AG04450 (cell line): ENCODE measurements around the gene SLCO2A1. TPM values are rescaled to one million over a fixed set of nuclear protein-coding genes. Genes with fewer than 3 reads are reported as not detected.

Experiments
- CTCF ChIA-PET: fragments of 300-600, 350-600 bp; formaldehyde crosslinking; extraction: SDS; loops from one replicate; lab custom pipeline; 2022; ENCODE audit warnings: antibody characterized with exemption, inconsistent platforms; lab: Charles Lee
- POLR2A ChIA-PET: fragments of 350-600 bp; formaldehyde crosslinking; extraction: SDS; loops from one replicate; lab custom pipeline; 2021; ENCODE audit warnings: antibody characterized with exemption, inconsistent platforms; lab: Yijun Ruan, JAX
- DNase-seq: peaks from one replicate; pipeline ENCODE4 v3.0.0-alpha.2; 2011; ENCODE audit warnings: low read depth, low spot score
- H3K27ac ChIP-seq: one replicate; pipeline ENCODE4 v1.5.1; 2012; ENCODE audit warnings: low read depth, low read length, control low read depth
- H3K27me3 ChIP-seq: one replicate; pipeline ENCODE4 v1.6.0; 2012; ENCODE audit warnings: low read length; ENCODE audit not compliant: control insufficient read depth, insufficient read depth
- H3K4me3 ChIP-seq: 2 replicates; pipeline ENCODE4 v1.5.1; 2011; ENCODE audit warnings: mild to moderate bottlenecking, low read depth, low read length, control low read depth
- H3K9me3 ChIP-seq: 2 replicates; pipeline ENCODE4 v1.5.1; 2012; ENCODE audit warnings: low read length; ENCODE audit not compliant: control insufficient read depth, insufficient read depth
- polyA plus RNA-seq: library from polyadenylated mRNA; depleted of rRNA; stranded (reverse); fragments of >200 nt; gene quantifications from 2 replicates; pipeline ENCODE4 v1.2.3, GENCODE V29; 2011
- TF ChIP-seq, protein P1 (sequence below): IDR thresholded peaks from 2 replicates; pipeline ENCODE4 v1.5.1; 2011; ENCODE audit warnings: low read depth, low read length, control low read depth, inconsistent platforms

The SLCO2A1 gene
- polyA plus RNA-seq, 1 experiment = 1.6 TPM

DNA sequence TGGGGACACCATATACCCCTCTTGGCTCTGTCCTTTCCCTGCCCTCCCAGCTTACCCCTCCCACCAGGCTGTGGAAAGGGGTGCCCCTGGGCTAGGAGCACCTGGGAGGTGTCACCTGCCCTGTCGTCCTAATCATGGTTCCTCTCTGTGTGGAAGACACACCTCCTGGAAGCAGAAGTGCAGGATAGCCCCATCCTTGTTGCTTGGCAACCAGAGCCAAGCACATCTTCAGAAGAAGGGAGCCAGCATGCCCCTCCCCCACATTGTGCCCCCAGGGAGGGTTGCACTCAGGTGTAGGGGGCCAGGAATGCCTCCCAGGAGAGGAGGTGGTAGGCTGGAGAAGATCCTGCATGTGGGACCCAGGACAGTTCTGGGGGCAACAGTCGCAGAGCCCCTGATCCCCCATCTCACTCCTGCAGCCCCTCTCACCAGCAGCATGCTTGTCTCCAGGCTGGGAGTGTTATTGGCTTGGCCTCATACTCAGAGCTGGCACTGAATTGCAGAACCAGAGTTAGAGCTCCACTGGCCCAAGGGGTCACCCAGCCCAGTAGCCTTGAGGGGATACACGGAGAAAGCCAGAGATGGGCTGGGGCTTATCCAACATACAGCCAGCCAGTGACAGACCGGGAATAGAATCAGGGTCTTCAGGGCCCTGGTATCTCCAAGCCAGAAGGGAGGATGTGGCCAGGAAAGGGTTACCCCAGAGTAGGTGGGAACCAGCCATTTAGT lies 142.5 kb downstream of the SLCO2A1 start:
- TF ChIP-seq, protein P1, sequence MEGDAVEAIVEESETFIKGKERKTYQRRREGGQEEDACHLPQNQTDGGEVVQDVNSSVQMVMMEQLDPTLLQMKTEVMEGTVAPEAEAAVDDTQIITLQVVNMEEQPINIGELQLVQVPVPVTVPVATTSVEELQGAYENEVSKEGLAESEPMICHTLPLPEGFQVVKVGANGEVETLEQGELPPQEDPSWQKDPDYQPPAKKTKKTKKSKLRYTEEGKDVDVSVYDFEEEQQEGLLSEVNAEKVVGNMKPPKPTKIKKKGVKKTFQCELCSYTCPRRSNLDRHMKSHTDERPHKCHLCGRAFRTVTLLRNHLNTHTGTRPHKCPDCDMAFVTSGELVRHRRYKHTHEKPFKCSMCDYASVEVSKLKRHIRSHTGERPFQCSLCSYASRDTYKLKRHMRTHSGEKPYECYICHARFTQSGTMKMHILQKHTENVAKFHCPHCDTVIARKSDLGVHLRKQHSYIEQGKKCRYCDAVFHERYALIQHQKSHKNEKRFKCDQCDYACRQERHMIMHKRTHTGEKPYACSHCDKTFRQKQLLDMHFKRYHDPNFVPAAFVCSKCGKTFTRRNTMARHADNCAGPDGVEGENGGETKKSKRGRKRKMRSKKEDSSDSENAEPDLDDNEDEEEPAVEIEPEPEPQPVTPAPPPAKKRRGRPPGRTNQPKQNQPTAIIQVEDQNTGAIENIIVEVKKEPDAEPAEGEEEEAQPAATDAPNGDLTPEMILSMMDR = no peak
- CTCF ChIA-PET = no interaction called here

DNA sequence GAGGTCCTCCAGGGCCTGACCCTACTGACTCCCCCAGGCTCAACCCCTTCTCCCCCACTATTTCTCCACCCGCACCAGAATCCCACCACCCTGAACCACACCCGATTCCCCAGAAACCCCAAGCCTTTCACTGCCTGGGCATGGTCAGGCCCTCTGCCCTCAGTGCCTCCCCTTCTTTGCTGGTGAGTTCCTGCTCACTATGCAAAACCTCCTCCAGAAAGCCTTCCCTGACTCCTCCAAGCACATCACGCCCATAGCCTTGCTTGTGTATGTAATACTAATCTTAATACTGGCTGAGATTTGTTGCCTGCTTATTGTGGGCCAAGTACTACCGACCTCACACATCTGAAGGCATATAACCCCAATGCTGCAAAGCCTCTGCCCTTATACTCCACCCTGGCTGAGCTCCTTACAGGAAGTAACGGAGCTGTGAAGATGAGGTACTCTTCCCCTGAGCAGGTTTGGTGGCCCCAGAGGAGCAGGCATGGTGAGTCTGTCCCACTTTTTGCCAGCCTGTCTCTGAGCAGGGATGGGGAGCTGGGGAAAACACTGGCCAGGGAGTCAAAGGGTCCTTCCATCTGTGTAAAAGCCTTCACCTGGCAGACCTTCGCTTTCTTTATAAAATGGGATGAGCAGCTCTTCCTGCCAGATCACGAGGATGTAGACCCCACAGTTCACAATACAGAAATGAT lies 143.5 kb downstream of the SLCO2A1 start:
- Histone ChIP-seq H3K4me3 (no peak overlapping the region), H3K27me3 (peaks cover 37% of the 10 kb centered on the region), H3K9me3 (no peaks in the 10 kb centered on the region), H3K27ac (no peak overlapping the region)
- ChIA-PET CTCF (no interaction called here), POLR2A (no interaction called here)
- TF ChIP-seq, protein P1 = no peak
- no peak for DNase-seq

More for the DNA sequence above, 142.5 kb downstream of the SLCO2A1 start:
- Histone ChIP-seq H3K4me3 (no peak overlapping the region), H3K9me3 (no peaks in the 10 kb centered on the region), H3K27me3 (peaks cover 37% of the 10 kb centered on the region), H3K27ac (no peak overlapping the region)
- POLR2A ChIA-PET = no interaction called here
- no peak for DNase-seq

DNA sequence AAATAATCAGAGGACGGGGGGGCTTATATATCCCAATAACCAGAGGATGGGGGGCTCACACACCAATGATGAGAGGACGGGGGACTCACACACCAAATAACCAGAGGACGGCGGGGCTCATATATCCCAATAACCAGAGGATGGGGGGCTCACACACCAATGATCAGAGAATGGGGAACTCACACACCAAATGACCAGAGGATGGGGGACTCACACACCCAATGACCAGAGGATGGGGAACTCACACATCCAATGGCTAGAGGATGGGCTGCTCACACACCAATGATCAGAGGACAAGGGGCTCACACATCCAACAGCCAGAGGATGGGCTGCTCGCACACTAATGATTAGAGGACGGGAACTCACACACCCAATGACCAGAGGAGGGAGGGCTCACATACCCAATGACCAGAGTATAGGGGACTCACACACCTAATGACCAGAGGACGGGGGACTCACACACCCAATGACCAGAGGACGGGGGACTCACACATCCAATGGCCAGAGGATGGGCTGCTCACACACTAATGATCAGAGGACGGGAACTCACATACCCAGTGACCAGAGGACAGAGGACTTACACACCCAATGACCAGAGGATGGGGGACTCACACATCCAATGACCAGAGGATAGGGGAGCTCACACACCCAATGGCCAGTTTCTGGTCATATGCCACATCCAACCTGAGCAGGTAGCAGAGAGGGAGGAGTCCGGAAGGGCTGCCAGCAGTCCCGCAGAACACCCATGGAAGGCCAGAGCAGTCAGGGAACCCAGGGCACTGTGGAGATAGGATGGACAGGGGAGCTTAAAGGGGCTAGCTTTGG lies 144.6 kb downstream of the SLCO2A1 start:
- ChIA-PET CTCF (no interaction called here), POLR2A (no interaction called here)
- Histone ChIP-seq H3K27ac (no peak overlapping the region), H3K4me3 (no peak overlapping the region), H3K27me3 (peaks cover 33% of the 10 kb centered on the region), H3K9me3 (no peaks in the 10 kb centered on the region)
- DNase-seq = no peak
- TF ChIP-seq, protein P1 = no peak

DNA sequence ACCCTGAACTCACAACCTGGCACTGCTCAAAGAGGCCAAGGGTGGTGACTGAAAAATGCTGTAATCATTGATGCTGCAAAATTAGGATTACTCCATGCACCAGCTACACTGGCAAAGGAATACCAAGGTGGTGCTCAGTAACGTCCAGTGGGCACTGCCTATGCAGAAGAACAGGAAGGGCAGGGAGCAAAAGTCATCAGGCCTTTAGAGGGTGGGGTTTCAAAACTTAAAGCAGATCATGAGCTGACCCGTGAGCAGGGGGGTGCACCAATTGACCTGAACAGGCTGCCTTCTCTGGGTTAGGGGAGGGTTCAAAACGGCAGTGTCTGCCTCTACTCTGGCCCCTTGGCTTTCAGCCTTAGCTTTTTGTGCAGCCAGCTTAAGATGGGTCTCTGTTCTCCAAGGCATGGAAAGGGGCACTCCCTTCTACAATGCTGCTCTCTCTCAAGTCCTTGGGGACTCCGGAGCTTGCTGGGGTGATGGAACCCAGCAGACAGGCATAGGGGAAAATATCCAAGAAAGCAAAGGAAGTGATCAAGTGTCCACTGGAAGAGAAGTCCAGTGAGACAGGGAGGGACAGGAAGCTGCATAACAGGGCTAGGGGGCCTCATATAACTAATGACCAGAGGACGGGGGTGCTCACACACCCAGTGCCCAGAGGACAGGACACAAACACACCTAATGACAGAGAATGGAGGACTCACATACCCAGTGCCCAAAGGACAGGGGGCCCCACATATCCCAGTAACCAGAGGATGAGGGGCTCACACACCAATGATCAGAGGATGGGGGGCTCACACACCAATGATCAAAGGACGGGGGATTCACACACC lies 145.5 kb downstream of the SLCO2A1 start:
- ChIA-PET CTCF (no interaction called here), POLR2A (no interaction called here)

More for the DNA sequence above, 145.5 kb downstream of the SLCO2A1 start:
- Histone ChIP-seq H3K27ac (no peak overlapping the region), H3K27me3 (peaks cover 37% of the 10 kb centered on the region), H3K9me3 (no peaks in the 10 kb centered on the region), H3K4me3 (no peak overlapping the region)
- TF ChIP-seq, protein P1 = no peak
- no peak for DNase-seq
